ENCODE data around the gene FPGS. TPM values are rescaled to one million over a fixed set of nuclear protein-coding genes. Genes with fewer than 3 reads are reported as not detected.

FPGS gene
- total RNA-seq, 3 donors from 2014 or later (not counting 1 experiment from before 2014, with no cell fraction given): 99.1 to 108 (median 107) TPM

DNA sequence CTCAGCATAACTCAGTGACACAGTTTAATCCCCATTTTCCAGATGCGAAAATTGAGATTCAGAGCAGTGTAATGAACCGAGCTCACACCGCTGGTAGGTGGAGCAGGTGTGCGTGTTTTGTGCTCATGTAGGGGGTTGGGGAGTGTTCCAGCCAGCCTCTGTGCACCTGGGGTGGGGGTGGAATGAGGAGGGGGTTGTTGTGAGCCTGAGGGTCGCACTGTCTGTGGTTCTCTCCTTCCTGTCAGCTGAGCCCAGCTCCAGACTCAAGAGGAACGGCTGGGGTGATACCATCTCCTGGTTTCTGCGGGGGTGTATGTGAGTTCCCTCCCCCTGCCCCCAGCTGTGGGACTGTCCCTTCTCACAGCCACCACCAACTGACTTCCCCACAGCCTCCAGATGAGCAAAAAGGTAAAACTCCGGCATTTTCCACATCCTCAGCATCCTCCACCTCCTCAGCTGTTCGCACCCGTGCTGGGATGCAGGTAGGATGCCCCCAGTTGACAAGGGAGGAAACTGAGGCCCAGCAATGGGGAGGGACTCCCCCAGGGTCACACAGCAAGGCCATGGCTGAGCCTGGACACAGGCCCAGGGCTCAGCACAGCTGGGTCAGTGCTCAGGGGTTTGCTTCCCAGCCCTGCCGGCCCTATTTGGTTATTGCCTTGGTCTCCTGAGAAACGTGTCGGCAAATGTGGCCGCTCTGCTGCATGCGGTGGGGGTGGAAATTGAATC, 26.3 kb upstream of the FPGS start:
- H3K27ac ChIP-seq (ENCODE audit: low read length): peak overlapping the region; percentile 83
- H3K9me3 Mint-ChIP-seq: no peaks in the 10 kb centered on the region
- peaks cover 72% of the 10 kb centered on the region for H3K4me1 ChIP-seq (ENCODE audit: control insufficient read depth, insufficient read depth, low read length)
- H3K4me3 ChIP-seq (ENCODE audit: low read length): peak overlapping the region; percentile 66
- H3K27me3 Mint-ChIP-seq (ENCODE audit: low read depth in 2 of 2): no peaks in the 10 kb centered on the region
- peak overlapping the region; percentile 98 for H3K4me3 Mint-ChIP-seq
- H3K36me3 Mint-ChIP-seq: no peaks in the 10 kb centered on the region
- H3K4me1 Mint-ChIP-seq: peaks cover 39 to 66% of the 10 kb centered on the region in 2 donors
- no peaks in the 10 kb centered on the region for H3K27me3 ChIP-seq (ENCODE audit: control insufficient read depth, insufficient read depth, low read length)
- peak; percentile 68 to 91 for DNase-seq
- no peaks in the 10 kb centered on the region for H3K9me3 ChIP-seq (ENCODE audit: control insufficient read depth, insufficient read depth, low read length)
- peak; percentile 55 to 70 (median 58) for ATAC-seq
- H3K27ac Mint-ChIP-seq: peak overlapping the region; percentile 95 to 98
- intact Hi-C loops (cut with micrococcal nuclease): loop anchor here (1.0 to 10.0 kb wide), 2 partner anchors 8 to 288 kb away; partner anchors contain the start of genes NAIF1 and SLC25A25
- peaks cover 29% of the 10 kb centered on the region for H3K36me3 ChIP-seq (ENCODE audit: control insufficient read depth, insufficient read depth, low read length)
- TF ChIP-seq, protein P1, sequence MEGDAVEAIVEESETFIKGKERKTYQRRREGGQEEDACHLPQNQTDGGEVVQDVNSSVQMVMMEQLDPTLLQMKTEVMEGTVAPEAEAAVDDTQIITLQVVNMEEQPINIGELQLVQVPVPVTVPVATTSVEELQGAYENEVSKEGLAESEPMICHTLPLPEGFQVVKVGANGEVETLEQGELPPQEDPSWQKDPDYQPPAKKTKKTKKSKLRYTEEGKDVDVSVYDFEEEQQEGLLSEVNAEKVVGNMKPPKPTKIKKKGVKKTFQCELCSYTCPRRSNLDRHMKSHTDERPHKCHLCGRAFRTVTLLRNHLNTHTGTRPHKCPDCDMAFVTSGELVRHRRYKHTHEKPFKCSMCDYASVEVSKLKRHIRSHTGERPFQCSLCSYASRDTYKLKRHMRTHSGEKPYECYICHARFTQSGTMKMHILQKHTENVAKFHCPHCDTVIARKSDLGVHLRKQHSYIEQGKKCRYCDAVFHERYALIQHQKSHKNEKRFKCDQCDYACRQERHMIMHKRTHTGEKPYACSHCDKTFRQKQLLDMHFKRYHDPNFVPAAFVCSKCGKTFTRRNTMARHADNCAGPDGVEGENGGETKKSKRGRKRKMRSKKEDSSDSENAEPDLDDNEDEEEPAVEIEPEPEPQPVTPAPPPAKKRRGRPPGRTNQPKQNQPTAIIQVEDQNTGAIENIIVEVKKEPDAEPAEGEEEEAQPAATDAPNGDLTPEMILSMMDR (IDR thresholded peaks at IDR 0.05): no peak
- 0% methylated on average over 15 of the region's 15 CpGs for WGBS (ENCODE audit: insufficient coverage)

DNA sequence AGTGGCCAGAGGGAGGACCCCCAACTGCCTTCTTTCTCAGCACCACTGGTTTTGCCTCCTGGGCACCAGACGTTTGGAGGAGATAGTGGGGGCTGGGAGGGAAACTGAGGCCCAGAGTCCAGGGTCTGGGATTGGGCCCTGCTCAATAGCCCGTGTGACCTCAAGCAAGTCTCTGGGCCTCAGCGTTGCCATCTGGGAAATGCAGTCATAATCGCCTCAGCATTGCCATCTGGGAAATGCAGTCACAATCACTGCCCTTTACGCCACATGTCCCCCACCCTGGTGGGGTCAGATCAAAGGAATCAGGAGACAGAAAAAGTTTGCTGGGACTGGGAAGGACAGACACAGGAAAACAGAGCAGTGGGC, 25.8 kb upstream of the FPGS start:
- H3K27me3 ChIP-seq (ENCODE audit: control insufficient read depth, insufficient read depth, low read length): no peaks in the 10 kb centered on the region
- intact Hi-C loops (cut with micrococcal nuclease): loop anchor here (1.0 to 10.0 kb wide), 2 partner anchors 7 to 288 kb away; partner anchors contain the start of genes NAIF1 and SLC25A25
- H3K36me3 ChIP-seq (ENCODE audit: control insufficient read depth, insufficient read depth, low read length): peaks cover 26% of the 10 kb centered on the region
- peak overlapping the region; percentile 98 for H3K4me3 Mint-ChIP-seq
- ATAC-seq (no peak), DNase-seq (peak in 1 of 2 donors; percentile 39)
- H3K9me3 ChIP-seq (ENCODE audit: control insufficient read depth, insufficient read depth, low read length): no peaks in the 10 kb centered on the region
- peak overlapping the region; percentile 83 for H3K27ac ChIP-seq (ENCODE audit: low read length)
- H3K9me3 Mint-ChIP-seq: no peaks in the 10 kb centered on the region
- H3K4me1 ChIP-seq (ENCODE audit: control insufficient read depth, insufficient read depth, low read length): peaks cover 72% of the 10 kb centered on the region
- WGBS (ENCODE audit: insufficient coverage): 0% methylated on average over 5 of the region's 5 CpGs
- no peaks in the 10 kb centered on the region for H3K36me3 Mint-ChIP-seq
- H3K27me3 Mint-ChIP-seq (ENCODE audit: low read depth in 2 of 2): no peaks in the 10 kb centered on the region
- peak overlapping the region; percentile 95 to 98 for H3K27ac Mint-ChIP-seq
- peaks cover 44 to 68% of the 10 kb centered on the region in 2 donors for H3K4me1 Mint-ChIP-seq
- H3K4me3 ChIP-seq (ENCODE audit: low read length): peak overlapping the region; percentile 66
- TF ChIP-seq, protein P1 (IDR thresholded peaks at IDR 0.05): no peak

DNA sequence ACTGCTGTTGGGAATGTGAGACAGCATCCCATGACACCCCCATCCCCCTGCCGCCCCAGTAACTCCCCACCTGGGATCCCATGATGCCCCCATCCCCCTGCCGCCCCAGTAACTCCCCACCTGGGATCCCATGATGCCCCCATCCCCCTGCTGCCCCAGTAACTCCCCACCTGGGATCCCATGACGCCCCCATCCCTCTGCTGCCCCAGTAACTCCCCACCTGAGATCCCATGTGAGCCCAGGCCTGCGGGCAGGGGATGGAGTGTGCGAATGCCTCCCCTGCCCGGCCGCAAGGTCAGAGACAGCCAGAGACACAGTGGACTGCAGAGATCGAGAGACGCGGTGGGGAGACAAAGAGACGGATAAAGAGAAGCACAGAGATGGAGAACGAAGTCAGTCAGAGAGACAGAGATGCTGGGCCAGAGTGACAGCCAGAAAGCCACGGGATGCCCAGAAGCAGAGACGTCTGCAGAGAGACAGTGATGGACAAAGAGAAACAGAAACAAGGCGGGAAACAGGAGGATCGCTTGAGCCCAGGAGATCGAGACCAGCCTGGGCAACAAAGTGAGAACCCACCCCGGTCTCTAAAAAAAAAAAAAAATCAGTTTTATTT, 25.2 kb upstream of the FPGS start:
- intact Hi-C loops (cut with micrococcal nuclease): loop anchor here (10.0 kb wide), 1 partner anchor 287 kb away; the partner anchor contains the start of genes NAIF1 and SLC25A25
- H3K36me3 Mint-ChIP-seq: no peaks in the 10 kb centered on the region
- H3K27me3 ChIP-seq (ENCODE audit: control insufficient read depth, insufficient read depth, low read length): no peaks in the 10 kb centered on the region
- ATAC-seq (no peak), DNase-seq (peak in 1 of 2 donors; percentile 57)
- H3K4me3 ChIP-seq (ENCODE audit: low read length): peak overlapping the region; percentile 66
- TF ChIP-seq, protein P1 (IDR thresholded peaks at IDR 0.05): no peak
- H3K4me3 Mint-ChIP-seq: peak overlapping the region; percentile 98
- peak overlapping the region; percentile 95 to 98 for H3K27ac Mint-ChIP-seq
- H3K9me3 Mint-ChIP-seq: no peaks in the 10 kb centered on the region
- peaks cover 46 to 70% of the 10 kb centered on the region in 2 donors for H3K4me1 Mint-ChIP-seq
- peaks cover 20% of the 10 kb centered on the region for H3K36me3 ChIP-seq (ENCODE audit: control insufficient read depth, insufficient read depth, low read length)
- no peaks in the 10 kb centered on the region for H3K9me3 ChIP-seq (ENCODE audit: control insufficient read depth, insufficient read depth, low read length)
- peak overlapping the region; percentile 83 for H3K27ac ChIP-seq (ENCODE audit: low read length)
- H3K4me1 ChIP-seq (ENCODE audit: control insufficient read depth, insufficient read depth, low read length): peaks cover 77% of the 10 kb centered on the region
- 0% methylated on average over 17 of the region's 18 CpGs for whole genome bisulfite sequencing (ENCODE audit: insufficient coverage)
- H3K27me3 Mint-ChIP-seq (ENCODE audit: low read depth in 2 of 2): no peaks in the 10 kb centered on the region
